Measurements from ENCODE around the gene ARHGEF17.

The ARHGEF17 gene

DNA sequence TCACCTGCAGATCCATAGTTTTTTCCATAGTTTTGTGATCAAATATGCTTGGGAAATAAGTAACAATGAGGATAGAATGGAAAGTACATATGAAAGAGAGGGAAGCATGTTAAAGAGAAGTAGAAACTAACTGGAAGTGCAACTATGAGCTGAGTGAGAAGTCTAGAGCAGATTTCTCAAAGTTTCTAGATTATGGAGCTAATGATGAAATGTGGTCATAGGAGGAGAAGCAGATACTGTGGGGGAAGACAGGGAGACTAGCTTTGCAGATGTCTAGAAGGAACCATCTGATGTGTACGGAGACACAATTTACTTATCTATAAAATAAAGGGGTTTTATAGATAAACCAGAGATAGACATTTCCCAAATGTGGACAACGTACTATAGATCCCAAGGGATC lies 105.2 kb downstream of the ARHGEF17 start:
- TF ChIP-seq, protein P1, sequence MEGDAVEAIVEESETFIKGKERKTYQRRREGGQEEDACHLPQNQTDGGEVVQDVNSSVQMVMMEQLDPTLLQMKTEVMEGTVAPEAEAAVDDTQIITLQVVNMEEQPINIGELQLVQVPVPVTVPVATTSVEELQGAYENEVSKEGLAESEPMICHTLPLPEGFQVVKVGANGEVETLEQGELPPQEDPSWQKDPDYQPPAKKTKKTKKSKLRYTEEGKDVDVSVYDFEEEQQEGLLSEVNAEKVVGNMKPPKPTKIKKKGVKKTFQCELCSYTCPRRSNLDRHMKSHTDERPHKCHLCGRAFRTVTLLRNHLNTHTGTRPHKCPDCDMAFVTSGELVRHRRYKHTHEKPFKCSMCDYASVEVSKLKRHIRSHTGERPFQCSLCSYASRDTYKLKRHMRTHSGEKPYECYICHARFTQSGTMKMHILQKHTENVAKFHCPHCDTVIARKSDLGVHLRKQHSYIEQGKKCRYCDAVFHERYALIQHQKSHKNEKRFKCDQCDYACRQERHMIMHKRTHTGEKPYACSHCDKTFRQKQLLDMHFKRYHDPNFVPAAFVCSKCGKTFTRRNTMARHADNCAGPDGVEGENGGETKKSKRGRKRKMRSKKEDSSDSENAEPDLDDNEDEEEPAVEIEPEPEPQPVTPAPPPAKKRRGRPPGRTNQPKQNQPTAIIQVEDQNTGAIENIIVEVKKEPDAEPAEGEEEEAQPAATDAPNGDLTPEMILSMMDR (conservative IDR thresholded peaks at IDR 0.05): no peak
- TF ChIP-seq ZFX (IDR thresholded peaks at IDR 0.05): no peak
- no peak overlapping the region for H3K27ac ChIP-seq

DNA sequence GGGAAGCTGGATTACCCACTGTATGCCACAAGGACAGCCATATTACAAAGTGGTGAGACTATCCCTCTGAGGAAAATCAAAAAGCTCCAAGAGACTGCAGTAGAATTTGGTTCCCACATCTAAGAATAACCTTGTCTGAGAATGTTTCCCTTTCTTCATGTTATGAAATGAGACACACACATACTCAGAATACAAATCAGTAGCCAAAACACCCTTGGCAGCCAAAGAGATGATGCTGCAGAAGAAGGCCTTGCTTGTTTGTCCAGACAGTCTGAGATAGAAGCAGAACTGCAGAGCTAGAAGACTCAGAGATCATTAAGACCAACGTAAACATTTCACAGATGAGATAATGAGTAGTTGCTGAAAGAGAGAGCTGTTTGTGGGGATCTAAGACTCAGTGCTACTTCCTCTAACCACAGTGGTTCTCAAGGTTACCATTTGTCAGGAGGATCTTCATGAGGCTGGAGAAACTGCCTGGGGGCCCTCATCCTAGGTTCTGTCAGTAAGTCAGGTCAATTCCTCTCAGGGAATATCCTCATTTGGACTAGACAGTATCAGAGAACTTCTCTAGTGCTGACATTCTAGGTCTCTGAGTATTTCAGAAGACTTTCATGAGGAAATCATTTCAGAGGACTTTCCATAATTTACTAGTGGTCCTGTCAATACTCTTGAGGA lies 107.0 kb downstream of the ARHGEF17 start:
- H3K27ac ChIP-seq: no peak overlapping the region

DNA sequence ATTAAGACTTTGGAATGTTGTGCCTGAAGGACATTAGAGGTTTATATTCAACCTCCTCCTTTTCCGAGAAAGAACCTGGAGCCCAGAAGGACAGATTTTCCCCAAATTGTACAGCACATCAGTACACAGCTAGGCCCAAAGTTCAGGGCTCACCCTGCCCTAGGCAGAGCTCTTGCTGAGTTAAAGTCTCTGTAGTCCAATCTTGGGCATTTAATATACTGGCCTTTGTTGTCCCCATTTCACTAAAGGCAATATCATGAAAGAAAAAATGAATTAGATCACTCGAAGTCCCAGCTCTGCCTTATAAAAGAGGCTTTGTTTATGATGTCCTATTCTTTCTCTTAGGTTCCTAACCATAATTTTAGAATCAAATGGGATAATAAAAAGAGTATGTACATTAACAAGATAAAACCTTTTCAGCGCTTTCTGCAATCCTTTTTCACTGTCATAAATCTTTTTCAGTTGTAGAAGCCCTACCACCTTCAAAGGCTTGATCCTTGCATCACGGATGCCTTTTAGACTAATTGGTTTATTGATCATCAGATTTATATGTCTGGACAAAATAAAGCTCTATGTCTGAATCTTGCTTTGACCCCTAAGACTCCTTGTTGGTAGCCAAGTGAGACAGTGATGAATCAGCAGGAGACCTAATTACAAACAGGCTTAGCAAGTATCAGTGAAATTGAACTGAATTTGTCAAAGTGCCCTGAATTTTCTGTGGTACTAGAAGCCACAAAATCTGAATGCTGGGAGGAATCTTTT lies 108.0 kb downstream of the ARHGEF17 start:
- TF ChIP-seq, protein P1 (conservative IDR thresholded peaks at IDR 0.05): no peak
- no peak for TF ChIP-seq ZFX (IDR thresholded peaks at IDR 0.05)
- no peak overlapping the region for H3K27ac ChIP-seq

More for the DNA sequence above, 107.0 kb downstream of the ARHGEF17 start:
- no peak for TF ChIP-seq ZFX (IDR thresholded peaks at IDR 0.05)
- TF ChIP-seq, protein P1 (conservative IDR thresholded peaks at IDR 0.05): no peak

DNA sequence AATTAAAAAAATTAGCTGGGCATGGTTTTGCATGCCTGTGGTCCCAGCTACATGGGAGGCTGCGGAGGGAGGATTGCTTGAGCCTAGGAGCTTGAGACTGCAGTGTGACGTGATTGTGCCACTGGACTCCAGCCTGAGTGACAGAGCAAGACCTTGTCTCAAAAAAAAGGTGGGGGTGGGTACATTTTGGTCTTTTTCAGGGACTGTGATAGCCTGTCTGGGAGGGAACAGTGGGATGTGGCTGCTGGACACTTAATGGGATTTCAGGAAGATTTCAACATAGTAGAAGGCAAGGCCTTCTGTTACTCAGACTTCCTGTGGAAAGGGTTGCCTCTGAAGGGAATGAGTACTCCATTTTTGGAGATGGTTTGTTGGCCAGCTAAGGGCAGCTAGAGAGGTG lies 108.7 kb downstream of the ARHGEF17 start:
- TF ChIP-seq, protein P1 (conservative IDR thresholded peaks at IDR 0.05): no peak
- TF ChIP-seq ZFX (IDR thresholded peaks at IDR 0.05): no peak
- H3K27ac ChIP-seq: no peak overlapping the region

Measured in C4-2B (cell line).